Left cardiac atrium (tissue), 4 donors: ENCODE results near the gene XXYLT1. TPM values are rescaled to one million over a fixed set of nuclear protein-coding genes. Genes with fewer than 3 reads are reported as not detected.

Experiments used
- ATAC-seq, 2 donors: fragments of 200-7000 bp; cut with Tn5 transposase; one replicate each; pipeline ENCODE4 v1.9.1; 2020; ENCODE audit warnings: mild to moderate bottlenecking in 2 of 2, moderate library complexity in 2 of 2
- DNase-seq: peaks from one replicate; pipeline ENCODE4 v3.0.0-alpha.2; 2020
- intact Hi-C, 2 donors: fragments of 100-400 bp; cut with DNase I; formaldehyde crosslinking; loops; one replicate each; pipeline versions ENCODE4 v1.14.1 to v1.15.1; 2022 to 2023
- total RNA-seq, 2 donors: library from RNA; stranded (reverse); fragmentation: NEBNext Ultra II Directional; extraction: Animal tissue kit (Norgen Biotek cat#: 25700); gene quantifications; one replicate each; pipeline ENCODE4 v1.2.1, GENCODE V29; 2021
- donor health status: DM: no; HTN: yes; CAD: no.
- donor health status: DM: no; HTN: yes; CAD: no; lungs with severe emphysema.
- donor health status: DM: yes; HTN: yes; CAD: no.
- donor health status: Dilated cardiomyopathy.

The XXYLT1 gene
- total RNA-seq, 2 donors from 2014 or later, result 4.2 to 8.8 TPM

- DNase-seq, result no peak
- intact Hi-C loops, result loop anchor here (5.0 to 10.0 kb wide), 3 partner anchors 134 to 574 kb away; no protein-coding TSS in a partner anchor
These were observed 15.1 kb downstream of the XXYLT1 start for GRCh38 chr3:195255571-195256501.

DNA sequence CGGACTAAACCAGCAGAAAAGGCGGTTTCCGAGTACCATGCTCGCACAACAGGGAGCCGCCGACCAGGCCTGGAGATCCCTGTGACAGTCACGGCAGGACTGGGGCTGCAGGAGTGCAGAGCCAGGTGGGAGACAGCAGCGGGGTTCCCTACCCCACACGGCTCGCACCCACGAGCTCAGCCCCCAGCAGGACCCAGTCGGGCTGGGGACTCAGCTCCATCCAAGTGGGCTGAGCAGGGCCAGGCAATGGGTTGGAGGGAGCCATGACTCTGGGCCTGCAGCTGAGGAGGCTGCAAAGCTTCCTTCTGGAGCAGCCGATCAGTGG lies 15.8 kb downstream of the XXYLT1 start:
- DNase-seq, result no peak
- intact Hi-C loops, result loop anchor here (5.0 to 10.0 kb wide), 3 partner anchors 133 to 573 kb away; no protein-coding TSS in a partner anchor
- no peak for ATAC-seq

More at GRCh38 chr3:195255571-195256501, 15.1 kb downstream of the XXYLT1 start:
- ATAC-seq, result no peak

- ATAC-seq (no peak), DNase-seq (no peak)
- intact Hi-C loops, result loop anchor here (5.0 to 10.0 kb wide), 3 partner anchors 132 to 572 kb away; no protein-coding TSS in a partner anchor
These were observed 16.3 kb downstream of the XXYLT1 start for GRCh38 chr3:195254454-195255175.

DNA sequence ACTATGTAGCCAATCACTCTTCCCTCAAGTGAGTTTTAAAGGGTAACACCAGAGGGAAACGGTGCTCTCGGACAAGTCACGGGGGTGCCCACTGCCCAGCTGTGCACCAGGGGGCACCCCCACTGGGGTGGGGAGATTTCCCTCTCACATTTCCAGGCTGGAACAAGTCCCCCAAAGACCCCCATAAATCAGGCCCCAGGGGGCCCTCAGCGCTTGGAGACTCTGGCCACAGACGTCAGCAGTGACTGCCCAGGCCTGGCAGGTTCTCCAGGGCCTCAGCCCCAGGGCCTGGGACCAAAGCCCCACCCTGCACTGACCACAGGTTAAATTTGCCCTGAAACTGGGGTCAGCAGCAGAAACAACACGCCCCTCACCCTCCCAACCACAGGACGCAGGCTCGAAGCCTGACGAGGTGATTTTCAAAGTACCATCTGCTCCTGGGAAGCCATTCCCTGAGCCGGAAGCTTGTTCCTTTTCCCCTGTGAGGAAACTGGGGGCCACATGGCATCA lies 17.0 kb downstream of the XXYLT1 start:
- intact Hi-C loops, result loop anchor here in 1 of 2 donors (10.0 kb wide), 1 partner anchor 249 kb away; no protein-coding TSS in a partner anchor
- ATAC-seq (no peak), DNase-seq (no peak)

GRCh38 chr3:195251336-195252065 lies 19.5 kb downstream of the XXYLT1 start:
- intact Hi-C loops, result loop anchor here in 1 of 2 donors (10.0 kb wide), 1 partner anchor 247 kb away; no protein-coding TSS in a partner anchor
- DNase-seq (no peak), ATAC-seq (no peak)

DNA sequence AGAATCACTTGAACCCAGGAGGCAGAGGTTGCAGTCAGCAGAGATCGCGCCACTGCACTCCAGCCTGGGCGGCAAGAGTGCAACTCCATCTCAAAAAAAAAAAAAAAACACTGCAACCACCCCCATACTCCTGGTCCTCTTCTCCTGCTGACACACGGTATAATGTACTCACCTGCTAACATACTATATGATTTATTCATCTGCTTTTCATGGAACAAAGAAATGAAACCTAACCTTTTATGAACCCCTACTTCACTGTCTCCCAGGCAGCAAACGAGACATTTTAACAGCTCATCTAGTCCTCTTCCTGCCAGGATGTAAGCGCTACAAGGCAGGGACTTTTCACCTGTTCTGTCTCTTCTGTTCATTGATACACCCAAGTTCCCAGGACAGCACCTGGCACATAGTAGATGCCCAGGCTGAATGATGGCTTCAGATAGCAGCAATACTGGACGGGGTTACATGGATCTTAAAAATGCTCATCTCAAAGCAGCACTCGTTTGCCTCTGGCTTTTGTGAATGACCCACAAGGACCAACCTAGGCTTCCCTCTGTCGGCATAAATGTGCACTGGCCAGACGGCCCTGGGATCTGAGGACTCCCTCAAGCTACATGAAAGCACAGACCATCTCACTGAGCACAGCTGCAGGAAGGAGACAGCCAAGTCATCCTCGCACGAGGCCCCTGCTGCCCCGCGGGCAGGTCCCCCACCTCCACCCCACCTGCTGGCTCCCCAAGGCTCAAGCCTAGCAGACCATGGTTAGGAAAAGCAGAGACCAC lies 20.3 kb downstream of the XXYLT1 start:
- no peak for DNase-seq
- intact Hi-C loops, result loop anchor here in 1 of 2 donors (10.0 kb wide), 1 partner anchor 246 kb away; no protein-coding TSS in a partner anchor
- peak; percentile 26 to 56 for ATAC-seq

GRCh38 chr3:195249858-195250464 lies 21.0 kb downstream of the XXYLT1 start:
- intact Hi-C loops, result loop anchor here (10.0 kb wide), 2 partner anchors 115 to 245 kb away; no protein-coding TSS in a partner anchor
- ATAC-seq (no peak), DNase-seq (no peak)

DNA sequence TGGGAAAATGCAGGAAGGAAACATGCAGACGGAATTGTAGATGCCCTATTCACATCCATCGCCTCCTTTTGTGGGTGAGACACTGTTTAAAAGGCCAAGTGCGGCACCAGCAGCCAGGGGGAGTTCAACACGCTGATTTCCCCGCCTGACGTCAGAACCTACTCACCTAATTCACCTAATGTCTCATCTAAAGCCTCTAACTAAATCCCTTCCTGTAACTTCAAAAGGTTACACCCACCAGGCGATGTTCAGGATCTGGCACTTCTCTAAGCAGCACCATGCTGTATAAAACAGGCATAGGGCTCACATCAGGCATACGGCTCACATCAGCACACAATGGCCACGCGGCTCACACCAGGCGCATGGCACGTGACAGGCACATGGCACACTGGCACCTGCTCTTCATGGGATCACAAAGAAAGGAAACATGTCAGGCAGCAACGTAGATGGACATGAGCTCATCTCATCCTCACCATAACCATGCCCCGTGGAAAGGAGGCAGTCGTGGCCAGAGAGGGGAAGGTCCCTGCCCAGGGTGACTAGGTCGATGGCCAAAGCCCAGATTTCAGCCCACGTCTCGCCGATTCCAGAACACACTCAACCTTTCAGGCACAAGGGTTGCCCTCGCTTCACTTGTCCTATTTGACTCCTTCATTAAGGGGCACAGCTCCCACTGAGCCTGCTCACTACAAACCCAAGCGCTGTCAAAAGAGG lies 21.7 kb downstream of the XXYLT1 start:
- ATAC-seq (no peak), DNase-seq (no peak)
- intact Hi-C loops, result loop anchor here in 1 of 2 donors (10.0 kb wide), 1 partner anchor 114 kb away; no protein-coding TSS in a partner anchor

GRCh38 chr3:195248281-195248680 lies 22.7 kb downstream of the XXYLT1 start:
- intact Hi-C loops, result loop anchor here in 1 of 2 donors (10.0 kb wide), 1 partner anchor 113 kb away; no protein-coding TSS in a partner anchor
- DNase-seq, result no peak
- ATAC-seq, result no peak

- intact Hi-C loops, result loop anchor here in 1 of 2 donors (10.0 kb wide), 1 partner anchor 113 kb away; no protein-coding TSS in a partner anchor
- DNase-seq, result no peak
- ATAC-seq, result no peak
These were observed 23.1 kb downstream of the XXYLT1 start for GRCh38 chr3:195247863-195248189.

GRCh38 chr3:195247086-195247862 lies 23.7 kb downstream of the XXYLT1 start:
- ATAC-seq, result no peak
- DNase-seq, result no peak
- intact Hi-C loops, result loop anchor here in 1 of 2 donors (10.0 kb wide), 1 partner anchor 112 kb away; no protein-coding TSS in a partner anchor

DNA sequence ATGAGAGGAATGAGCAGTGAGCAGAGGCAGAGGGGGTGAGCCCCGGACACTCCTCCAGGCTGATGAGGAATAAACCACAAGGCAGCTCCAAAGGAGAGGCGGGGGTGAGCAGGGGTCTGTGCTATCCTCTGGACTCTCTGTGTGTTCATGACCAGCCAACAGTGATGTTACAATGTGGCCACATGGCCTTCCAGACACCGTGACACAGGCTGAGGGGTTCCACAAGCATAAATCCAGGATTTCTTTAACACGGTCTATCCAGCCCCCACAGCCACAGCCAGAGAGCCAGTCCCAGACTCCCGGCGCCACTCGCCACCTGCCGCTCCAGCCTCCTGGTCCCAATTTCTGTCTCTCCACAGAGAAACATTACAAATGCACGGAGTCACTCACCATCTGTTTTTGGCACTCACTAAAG lies 24.4 kb downstream of the XXYLT1 start:
- ATAC-seq, result no peak
- no peak for DNase-seq
- intact Hi-C loops, result loop anchor here in 1 of 2 donors (10.0 kb wide), 1 partner anchor 112 kb away; no protein-coding TSS in a partner anchor

DNA sequence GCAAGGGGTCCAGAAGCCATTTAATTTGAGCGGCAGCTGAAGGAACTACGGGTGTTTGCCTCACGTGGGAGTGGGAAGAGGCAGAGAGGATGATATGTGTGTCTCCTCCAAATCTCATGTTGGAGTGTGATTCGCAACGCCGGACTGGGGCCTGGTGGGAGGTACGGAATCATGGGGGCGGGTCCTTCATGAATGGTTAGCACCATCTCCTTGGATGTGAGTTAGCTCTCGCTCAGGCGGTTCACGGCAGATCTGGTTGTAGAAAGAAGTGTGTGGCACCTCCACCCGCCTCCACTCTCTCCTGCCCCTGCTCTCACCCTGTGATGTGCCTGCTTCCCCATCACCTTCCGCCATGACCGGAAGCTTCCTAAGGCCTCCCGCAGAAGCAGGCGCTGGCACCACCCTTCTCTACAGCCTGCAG lies 25.4 kb downstream of the XXYLT1 start:
- intact Hi-C loops, result loop anchor here in 1 of 2 donors (10.0 kb wide), 1 partner anchor 111 kb away; no protein-coding TSS in a partner anchor
- DNase-seq (no peak), ATAC-seq (no peak)

- intact Hi-C loops, result loop anchor here (5.0 to 10.0 kb wide), 3 partner anchors 69 to 107 kb away; no protein-coding TSS in a partner anchor
- DNase-seq (no peak), ATAC-seq (no peak)
These were observed 29.2 kb downstream of the XXYLT1 start for GRCh38 chr3:195241592-195242355.

- ATAC-seq, result no peak
- DNase-seq, result no peak
- intact Hi-C loops, result loop anchor here (5.0 to 10.0 kb wide), 3 partner anchors 69 to 106 kb away; no protein-coding TSS in a partner anchor
These were observed 30.0 kb downstream of the XXYLT1 start for GRCh38 chr3:195240939-195241338.
